PFSK-1 (cell line): ENCODE results near the gene MTA2.

Source experiments
- FOXP2 ChIP-seq: optimal IDR thresholded peaks from 2 replicates; pipeline ENCODE3; 2011; ENCODE audit warnings: borderline replicate concordance, control low read depth, inconsistent platforms; ENCODE audit not compliant: insufficient read depth; ENCODE audit errors: extremely low read length, extremely low read depth
- POLR2AphosphoS5 ChIP-seq: IDR thresholded peaks from 2 replicates; pipeline ENCODE4 v1.6.1; 2012; ENCODE audit warnings: low read depth, mild to moderate bottlenecking, control low read depth, low read length, moderate library complexity
- SIN3A ChIP-seq: IDR thresholded peaks from 2 replicates; pipeline ENCODE4 v1.6.1; 2012; ENCODE audit warnings: mild to moderate bottlenecking, low read length, moderate library complexity, borderline replicate concordance; ENCODE audit not compliant: insufficient read depth
- TAF1 ChIP-seq: IDR thresholded peaks from 2 replicates; pipeline ENCODE4 v1.6.1; 2012; ENCODE audit warnings: low read length, control low read depth, borderline replicate concordance; ENCODE audit not compliant: insufficient read depth
- TF ChIP-seq, protein P1 (sequence below), 2 experiments: IDR thresholded peaks; 2 replicates each; pipeline versions ENCODE4 v1.6.1 to v1.8.0; 2011 to 2012; ENCODE audit warnings: low read depth in 2 of 2, low read length in 2 of 2, control low read depth in 1 of 2, inconsistent platforms in 1 of 2, mild to moderate bottlenecking in 1 of 2, moderate library complexity in 1 of 2; ENCODE audit not compliant: insufficient read depth in 1 of 2

MTA2 gene

DNA sequence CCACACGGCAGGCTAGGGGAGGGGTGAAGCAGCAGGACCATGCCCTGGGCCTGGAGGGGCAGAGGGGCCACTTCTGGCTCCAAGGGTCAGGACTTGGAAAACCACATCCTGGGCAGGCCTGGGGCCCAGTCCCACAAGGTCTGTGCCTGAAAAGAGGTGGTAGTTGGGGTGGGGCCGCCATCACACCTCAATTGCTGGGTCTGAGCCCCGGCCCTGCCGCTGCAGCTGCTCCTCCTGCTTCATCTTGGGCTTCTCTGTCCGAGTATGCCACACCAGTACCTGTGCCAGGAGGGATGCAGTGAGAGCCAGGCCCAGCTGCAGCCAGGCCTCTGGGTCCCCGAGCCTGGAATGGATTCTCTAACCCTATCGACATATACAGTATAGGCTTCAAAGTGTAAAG is 13.9 kb upstream of the MTA2 start:
- TF ChIP-seq, protein P1, sequence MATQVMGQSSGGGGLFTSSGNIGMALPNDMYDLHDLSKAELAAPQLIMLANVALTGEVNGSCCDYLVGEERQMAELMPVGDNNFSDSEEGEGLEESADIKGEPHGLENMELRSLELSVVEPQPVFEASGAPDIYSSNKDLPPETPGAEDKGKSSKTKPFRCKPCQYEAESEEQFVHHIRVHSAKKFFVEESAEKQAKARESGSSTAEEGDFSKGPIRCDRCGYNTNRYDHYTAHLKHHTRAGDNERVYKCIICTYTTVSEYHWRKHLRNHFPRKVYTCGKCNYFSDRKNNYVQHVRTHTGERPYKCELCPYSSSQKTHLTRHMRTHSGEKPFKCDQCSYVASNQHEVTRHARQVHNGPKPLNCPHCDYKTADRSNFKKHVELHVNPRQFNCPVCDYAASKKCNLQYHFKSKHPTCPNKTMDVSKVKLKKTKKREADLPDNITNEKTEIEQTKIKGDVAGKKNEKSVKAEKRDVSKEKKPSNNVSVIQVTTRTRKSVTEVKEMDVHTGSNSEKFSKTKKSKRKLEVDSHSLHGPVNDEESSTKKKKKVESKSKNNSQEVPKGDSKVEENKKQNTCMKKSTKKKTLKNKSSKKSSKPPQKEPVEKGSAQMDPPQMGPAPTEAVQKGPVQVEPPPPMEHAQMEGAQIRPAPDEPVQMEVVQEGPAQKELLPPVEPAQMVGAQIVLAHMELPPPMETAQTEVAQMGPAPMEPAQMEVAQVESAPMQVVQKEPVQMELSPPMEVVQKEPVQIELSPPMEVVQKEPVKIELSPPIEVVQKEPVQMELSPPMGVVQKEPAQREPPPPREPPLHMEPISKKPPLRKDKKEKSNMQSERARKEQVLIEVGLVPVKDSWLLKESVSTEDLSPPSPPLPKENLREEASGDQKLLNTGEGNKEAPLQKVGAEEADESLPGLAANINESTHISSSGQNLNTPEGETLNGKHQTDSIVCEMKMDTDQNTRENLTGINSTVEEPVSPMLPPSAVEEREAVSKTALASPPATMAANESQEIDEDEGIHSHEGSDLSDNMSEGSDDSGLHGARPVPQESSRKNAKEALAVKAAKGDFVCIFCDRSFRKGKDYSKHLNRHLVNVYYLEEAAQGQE (IDR thresholded peaks at IDR 0.05; ENCODE audit: insufficient read depth in 1 of 2, low read depth in 2 of 2, low read length in 2 of 2): no peak
- no peak for TF ChIP-seq TAF1

DNA sequence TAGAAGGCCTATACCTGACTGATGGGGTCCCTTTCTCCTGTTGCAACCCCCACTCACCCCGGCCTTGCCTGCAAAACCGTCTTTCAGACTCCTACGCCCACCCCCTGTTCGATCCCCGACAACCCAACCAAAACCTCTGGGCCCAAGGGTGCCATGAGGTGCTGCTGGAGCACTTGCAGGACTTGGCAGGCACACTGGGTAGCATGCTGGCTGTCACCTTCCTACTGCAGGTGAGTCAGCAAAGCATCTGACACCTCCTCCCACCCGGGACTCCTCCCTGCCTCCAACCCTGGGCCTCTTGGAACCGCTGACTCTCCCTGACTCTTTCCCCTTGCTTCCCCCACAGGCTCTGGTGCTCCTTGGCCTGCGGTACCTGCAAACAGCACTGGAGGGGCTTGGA is 12.6 kb upstream of the MTA2 start:
- TF ChIP-seq POLR2AphosphoS5 (no peak), SIN3A (no peak)
- TF ChIP-seq, protein P1 (IDR thresholded peaks at IDR 0.05; ENCODE audit: insufficient read depth in 1 of 2, low read depth in 2 of 2, low read length in 2 of 2): no peak

DNA sequence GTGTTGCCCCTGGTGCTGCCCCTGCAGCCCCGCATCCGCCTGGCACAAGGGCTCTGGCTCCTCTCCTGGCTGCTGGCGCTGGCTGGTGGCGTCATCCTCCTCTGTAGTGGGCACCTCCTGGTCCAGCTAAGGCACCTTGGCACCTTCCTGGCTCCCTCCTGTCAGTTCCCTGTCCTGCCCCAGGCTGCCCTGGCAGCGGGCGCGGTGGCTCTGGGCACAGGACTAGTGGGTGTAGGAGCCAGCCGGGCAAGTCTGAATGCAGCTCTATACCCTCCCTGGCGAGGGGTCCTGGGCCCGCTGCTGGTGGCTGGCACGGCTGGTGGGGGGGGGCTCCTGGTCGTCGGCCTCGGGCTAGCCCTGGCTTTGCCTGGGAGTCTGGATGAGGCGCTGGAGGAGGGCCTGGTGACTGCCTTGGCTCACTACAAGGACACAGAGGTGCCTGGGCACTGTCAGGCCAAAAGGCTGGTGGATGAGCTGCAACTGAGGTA is 11.7 kb upstream of the MTA2 start:
- TF ChIP-seq FOXP2 (no peak), POLR2AphosphoS5 (no peak), SIN3A (no peak), TAF1 (no peak)
- TF ChIP-seq, protein P1 (IDR thresholded peaks at IDR 0.05; ENCODE audit: insufficient read depth in 1 of 2, low read depth in 2 of 2, low read length in 2 of 2): no peak

DNA sequence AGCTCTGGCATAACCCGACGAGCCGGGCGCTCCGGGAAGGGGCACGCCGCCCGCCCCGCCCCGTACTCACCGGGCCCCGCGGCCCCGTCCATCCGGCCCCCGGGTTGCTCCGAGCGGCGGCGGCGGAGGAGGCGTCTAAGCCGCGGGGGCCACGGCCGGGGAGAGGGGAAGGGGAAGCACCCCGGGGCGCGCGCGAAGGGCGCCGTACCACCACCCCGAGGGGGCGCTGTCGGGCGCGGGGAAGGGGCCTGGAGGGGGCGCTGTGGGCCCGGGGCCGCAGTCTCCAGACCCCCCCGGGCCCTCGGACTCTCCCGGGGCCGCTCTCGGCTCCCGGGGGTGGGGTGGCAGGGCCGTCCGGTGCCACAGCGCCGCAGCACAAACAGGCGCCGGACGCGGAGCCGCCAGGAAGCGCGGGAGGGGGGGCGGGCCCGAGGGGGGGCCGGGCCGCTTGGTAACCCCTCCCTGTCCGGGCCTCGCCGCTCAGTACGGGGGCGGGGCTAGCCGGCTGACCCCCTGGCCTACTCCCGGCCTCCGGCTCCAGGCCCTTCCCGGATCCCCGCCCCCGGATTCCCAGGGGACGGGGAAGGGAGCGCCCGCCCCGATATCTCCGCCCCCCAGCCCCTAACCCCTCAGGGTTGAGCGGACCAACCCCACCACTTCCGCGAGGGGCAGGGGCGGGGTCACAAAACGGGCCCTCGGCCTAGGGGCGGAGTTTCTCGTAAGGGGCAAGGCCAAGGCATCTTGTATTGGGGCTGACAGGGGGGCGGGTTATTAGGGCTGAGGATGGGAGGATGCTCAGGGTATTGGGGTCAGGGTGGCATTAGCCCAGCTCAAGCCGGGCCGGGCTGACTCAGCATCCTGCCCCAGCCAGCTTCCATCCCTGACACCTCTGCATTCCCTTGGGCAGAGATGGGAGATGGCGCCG is 11.0 kb upstream of the MTA2 start, which contains the start of the genes EML3 and ROM1:
Gene EML3, minus strand, starts transcription at position 410 of the 925 bp plus-strand sequence. Its CDS starts 318 bp downstream, at position 92.
Gene ROM1, plus strand, starts transcription at position 892 of the 925 bp plus-strand sequence. Its CDS starts 25 bp downstream, at position 917.
- TF ChIP-seq SIN3A (no peak), POLR2AphosphoS5 (peak; percentile 47), FOXP2 (peak; percentile 24)

DNA sequence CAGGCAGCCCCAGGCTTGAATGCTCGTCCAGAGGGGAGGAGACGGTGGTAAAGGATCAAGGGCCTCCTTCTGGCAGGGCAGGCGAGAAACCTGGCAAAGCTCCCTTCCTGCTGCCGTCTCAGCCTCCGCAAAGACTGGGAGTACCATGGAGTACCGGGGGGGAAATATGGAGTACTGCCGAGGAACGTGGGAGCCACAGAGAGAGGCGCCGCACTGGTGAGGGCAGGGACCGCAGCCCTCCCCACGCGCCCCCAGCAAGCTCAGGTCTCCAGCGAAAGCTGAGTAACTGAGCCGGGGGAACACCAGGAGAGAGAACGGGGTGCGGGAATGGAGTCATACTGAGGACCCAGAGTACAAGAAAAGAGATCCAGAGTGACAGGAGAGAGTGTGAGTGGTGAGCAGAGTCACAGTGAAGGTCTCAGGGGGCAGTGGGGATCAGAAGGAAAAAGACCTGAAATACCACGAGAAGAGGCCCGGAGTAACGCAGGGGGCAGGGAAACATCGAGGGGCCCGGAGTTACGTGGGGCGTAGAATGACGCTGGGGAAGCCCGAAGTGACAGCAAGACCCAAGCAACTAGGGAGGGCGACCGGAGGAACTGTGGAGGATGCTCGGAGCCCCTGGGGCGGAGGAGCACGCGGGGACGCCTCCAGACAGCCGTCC is 10.2 kb upstream of the MTA2 start:
- TF ChIP-seq POLR2AphosphoS5 (no peak), TAF1 (no peak), FOXP2 (no peak), SIN3A (no peak)
- TF ChIP-seq, protein P1 (IDR thresholded peaks at IDR 0.05; ENCODE audit: insufficient read depth in 1 of 2, low read depth in 2 of 2, low read length in 2 of 2): no peak
